Kidney epithelial cell (primary cell): ENCODE data around the gene ENPP5. TPM values are rescaled to one million over a fixed set of nuclear protein-coding genes. Genes with fewer than 3 reads are reported as not detected.
"Not testable (repeated sequence)": the region's sequence is repeated elsewhere in the genome, so short reads cannot be mapped to it uniquely, and the experiment has no call there.

Experiments
- DNase-seq: peaks from one replicate; pipeline ENCODE4 v3.0.0-alpha.2; 2010; ENCODE audit warnings: low read depth
- H3K27me3 ChIP-seq: 2 replicates; pipeline ENCODE4 v1.6.0; 2011; ENCODE audit warnings: low read length; ENCODE audit not compliant: control insufficient read depth, insufficient read depth
- H3K36me3 ChIP-seq: 2 replicates; pipeline ENCODE4 v1.5.1; 2011; ENCODE audit warnings: low read length; ENCODE audit not compliant: control insufficient read depth, insufficient read depth
- H3K4me3 ChIP-seq: 2 replicates; pipeline ENCODE4 v1.5.1; 2011; ENCODE audit warnings: low read depth, mild to moderate bottlenecking, control low read depth, low read length
- total RNA-seq: library from RNA; depleted of rRNA; stranded (reverse); fragments of >200 nt; gene quantifications from 2 replicates; pipeline ENCODE4 v1.2.3, GENCODE V29; 2015
- TF ChIP-seq, protein P1 (sequence below): IDR thresholded peaks from 2 replicates; pipeline ENCODE4 v1.5.1; 2011; ENCODE audit warnings: mild to moderate bottlenecking, moderate library complexity, low read length, control low read depth, inconsistent platforms; ENCODE audit not compliant: insufficient read depth, poor library complexity, severe bottlenecking

ENPP5 gene
- total RNA-seq, 1 donor from 2014 or later: 6.6 TPM

DNA sequence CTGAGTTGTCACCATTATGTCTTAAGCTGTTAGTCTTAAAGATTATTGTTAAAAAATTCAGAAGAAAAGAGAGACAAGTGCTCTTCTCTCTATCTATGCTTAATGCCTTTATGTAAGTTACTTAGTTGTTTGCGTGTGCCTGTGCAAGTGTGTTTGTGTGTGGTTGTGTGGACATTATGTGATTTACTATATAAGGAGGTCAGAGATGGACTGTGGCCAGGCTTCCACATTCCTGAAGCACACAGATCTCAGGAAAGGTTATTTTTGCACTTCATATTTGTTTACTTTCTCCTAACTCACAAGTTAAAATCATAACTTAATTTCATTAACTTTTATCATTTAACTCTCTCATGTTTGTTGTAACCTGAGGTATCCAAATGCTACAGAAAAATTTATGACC lies 26.5 kb downstream of the ENPP5 start:
- Histone ChIP-seq H3K36me3 (no peaks in the 10 kb centered on the region), H3K4me3 (no peak overlapping the region), H3K27me3 (no peaks in the 10 kb centered on the region)
- TF ChIP-seq, protein P1, sequence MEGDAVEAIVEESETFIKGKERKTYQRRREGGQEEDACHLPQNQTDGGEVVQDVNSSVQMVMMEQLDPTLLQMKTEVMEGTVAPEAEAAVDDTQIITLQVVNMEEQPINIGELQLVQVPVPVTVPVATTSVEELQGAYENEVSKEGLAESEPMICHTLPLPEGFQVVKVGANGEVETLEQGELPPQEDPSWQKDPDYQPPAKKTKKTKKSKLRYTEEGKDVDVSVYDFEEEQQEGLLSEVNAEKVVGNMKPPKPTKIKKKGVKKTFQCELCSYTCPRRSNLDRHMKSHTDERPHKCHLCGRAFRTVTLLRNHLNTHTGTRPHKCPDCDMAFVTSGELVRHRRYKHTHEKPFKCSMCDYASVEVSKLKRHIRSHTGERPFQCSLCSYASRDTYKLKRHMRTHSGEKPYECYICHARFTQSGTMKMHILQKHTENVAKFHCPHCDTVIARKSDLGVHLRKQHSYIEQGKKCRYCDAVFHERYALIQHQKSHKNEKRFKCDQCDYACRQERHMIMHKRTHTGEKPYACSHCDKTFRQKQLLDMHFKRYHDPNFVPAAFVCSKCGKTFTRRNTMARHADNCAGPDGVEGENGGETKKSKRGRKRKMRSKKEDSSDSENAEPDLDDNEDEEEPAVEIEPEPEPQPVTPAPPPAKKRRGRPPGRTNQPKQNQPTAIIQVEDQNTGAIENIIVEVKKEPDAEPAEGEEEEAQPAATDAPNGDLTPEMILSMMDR: no peak
- DNase-seq: no peak

DNA sequence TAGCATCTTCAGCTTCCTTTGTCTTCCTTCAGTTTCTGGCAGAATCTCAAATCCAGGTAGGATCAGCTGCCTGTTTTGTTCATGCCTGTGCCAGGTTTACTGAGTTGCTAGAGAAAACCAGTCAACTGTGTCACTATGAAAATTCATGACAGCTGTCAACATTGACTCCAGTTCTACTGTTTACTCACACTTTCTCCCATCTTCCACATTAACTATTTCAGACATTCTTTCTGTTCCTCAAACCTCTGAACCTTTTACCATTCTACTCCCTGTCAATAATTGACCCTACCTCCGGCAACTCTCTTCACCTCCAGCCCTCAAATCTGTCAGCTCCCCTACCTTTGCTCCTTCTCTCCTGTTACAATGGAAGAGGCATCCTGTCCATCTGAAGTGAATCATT lies 32.5 kb downstream of the ENPP5 start:
- no peak overlapping the region for H3K4me3 ChIP-seq
- no peaks in the 10 kb centered on the region for H3K36me3 ChIP-seq
- H3K27me3 ChIP-seq: no peaks in the 10 kb centered on the region
- TF ChIP-seq, protein P1: no peak
- no peak for DNase-seq

DNA sequence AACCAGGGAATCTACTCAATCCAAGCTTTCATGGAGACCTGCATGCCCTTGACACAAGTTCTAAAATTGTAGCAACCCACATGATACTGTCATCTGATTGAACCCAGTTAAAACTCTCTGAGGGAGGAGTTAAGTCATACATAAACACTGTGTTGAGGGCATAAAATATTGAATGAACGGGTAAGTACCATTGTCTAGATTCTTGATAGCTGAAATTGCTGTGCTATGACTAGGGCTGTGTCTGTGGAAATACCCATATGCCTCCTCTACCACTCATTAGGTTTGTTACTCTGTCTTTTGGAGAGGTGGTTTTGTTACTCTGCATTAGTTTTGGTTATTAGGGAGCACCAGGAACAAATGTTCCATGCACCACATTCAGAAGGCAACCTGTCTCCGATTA lies 33.4 kb downstream of the ENPP5 start:
- Histone ChIP-seq H3K36me3 (no peaks in the 10 kb centered on the region), H3K27me3 (no peaks in the 10 kb centered on the region), H3K4me3 (no peak overlapping the region)
- no peak for DNase-seq
- TF ChIP-seq, protein P1: no peak

DNA sequence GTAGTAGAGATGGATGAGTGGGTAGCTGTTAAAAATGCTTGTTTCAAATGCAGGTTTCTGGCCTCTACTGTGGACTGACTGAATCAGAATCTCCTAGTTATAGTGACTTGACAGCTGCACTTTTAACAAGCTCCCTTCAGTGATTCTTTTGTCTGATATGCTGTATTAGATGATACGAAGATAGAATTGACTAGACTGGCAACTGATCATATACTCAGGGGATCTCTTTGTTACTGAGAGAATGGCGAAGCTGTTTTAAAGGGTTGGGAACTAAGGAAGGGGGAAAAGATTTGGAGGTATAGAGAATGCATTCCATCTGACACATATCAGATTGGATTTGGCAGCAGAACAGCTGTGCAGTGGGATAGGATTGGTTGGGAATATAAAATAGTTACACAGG lies 33.9 kb downstream of the ENPP5 start:
- H3K4me3 ChIP-seq: no peak overlapping the region
- H3K27me3 ChIP-seq: no peaks in the 10 kb centered on the region
- TF ChIP-seq, protein P1: no peak
- H3K36me3 ChIP-seq: no peaks in the 10 kb centered on the region
- DNase-seq: no peak

DNA sequence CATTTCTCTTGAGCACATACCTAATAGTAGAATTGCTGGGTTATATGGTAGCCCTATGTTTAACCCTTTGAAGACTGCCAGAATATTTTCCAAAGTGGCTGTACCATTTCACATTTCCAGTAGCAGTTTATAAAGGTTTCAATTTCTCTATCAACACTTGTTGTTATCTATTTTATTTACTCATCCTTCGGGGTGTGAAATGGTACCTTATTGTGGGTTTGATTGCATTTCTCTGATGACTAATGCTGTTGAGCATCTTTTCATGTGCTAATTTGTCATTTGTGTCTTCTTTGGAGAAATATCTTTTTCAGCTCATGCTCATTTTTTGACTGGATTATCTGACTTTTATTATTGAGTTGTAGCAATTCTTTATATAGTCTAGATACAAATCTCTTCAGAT lies 35.6 kb downstream of the ENPP5 start:
- DNase-seq: no peak
- Histone ChIP-seq H3K4me3 (no peak overlapping the region), H3K36me3 (no peaks in the 10 kb centered on the region), H3K27me3 (no peaks in the 10 kb centered on the region)
- TF ChIP-seq, protein P1: no peak

DNA sequence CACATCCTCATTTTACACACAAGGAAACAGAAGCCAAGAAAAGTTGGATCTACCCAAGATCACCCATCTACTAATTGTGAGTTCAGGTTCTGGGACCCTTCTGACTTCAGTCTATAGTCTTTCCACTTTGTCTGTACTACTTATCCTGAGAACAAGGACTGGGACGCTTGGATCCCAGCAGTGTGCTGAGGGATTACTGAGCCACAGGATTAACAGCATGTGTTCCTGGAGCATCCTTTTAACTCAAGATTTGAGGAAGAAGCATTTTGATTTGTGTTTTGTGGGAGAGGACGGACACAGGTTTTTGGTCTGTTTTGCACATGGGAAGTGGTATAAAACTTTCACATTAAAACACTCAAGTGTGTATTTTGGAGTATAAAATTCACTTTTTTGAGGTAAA lies 36.6 kb downstream of the ENPP5 start:
- Histone ChIP-seq H3K27me3 (no peaks in the 10 kb centered on the region), H3K4me3 (no peak overlapping the region), H3K36me3 (no peaks in the 10 kb centered on the region)
- DNase-seq: no peak
- TF ChIP-seq, protein P1: no peak

DNA sequence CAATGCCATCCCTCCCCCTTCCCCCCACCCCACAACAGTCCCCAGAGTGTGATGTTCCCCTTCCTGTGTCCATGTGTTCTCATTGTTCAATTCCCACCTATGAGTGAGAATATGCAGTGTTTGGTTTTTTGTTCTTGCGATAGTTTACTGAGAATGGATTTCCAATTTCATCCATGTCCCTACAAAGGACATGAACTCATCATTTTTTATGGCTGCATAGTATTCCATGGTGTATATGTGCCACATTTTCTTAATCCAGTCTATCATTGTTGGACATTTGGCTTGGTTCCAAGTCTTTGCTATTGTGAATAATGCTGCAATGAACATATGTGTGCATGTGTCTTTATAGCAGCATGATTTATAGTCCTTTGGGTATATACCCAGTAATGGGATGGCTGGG lies 39.5 kb downstream of the ENPP5 start:
- H3K27me3 ChIP-seq, DNase-seq, H3K4me3 ChIP-seq, H3K36me3 ChIP-seq: not testable (repeated sequence)
